C4-2B (cell line): ENCODE results near the gene SLC37A2.

Experiments used
- CTCF ChIP-seq: fragments of 450-650 bp; conservative IDR thresholded peaks from 2 replicates; pipeline ENCODE4 v1.5.1; 2017; ENCODE audit warnings: mild to moderate bottlenecking
- ZFX ChIP-seq: fragments of 450-650 bp; IDR thresholded peaks from 2 replicates; pipeline ENCODE4 v1.6.1; 2017

- TF ChIP-seq CTCF (no peak), ZFX (no peak)
These were observed 30.4 kb downstream of the SLC37A2 start for GRCh38 chr11:125093502-125093901.
